Measurements from ENCODE around the gene RGS7.

The RGS7 gene

DNA sequence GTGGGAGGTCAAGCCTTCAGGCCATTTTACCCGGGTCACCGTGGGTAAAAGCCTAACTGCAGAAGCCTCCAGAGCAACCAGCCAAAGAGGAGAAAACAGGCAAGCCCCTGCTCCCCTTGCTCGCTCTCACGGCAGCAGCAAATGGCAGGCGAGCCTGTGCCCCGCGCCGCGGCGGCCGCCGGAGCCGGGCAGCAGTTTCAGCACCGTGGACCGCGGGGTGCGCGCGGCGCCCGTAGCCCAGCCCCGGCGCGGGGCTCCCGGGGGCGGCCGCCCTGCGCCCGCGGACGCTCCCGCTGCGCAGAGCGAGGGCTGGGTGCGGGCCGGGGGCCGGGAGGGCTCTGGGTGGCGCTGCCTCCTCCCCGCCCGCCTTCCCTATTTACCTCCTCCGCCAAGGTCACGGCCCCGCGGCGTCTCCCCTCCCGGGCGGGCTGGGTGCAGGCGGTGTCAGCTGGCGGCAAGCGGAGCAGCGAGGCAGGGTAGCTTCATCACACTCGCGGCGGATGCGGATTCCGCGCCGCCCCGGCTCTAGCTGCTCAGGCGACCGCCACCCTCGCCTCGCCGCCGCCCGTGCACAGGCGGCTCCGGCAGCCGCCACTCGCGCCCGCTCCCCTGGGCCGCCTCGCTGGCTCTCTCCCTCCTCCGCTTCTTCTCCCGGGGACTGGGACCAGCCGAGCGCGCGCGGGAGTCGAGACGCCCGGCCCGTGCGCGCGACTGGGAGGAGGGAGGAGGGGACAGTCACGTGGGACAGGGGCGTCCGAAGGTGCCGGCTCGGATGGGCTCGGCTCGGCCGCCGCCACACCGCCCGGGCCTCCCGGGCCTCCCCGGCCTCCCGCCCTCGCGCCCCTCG lies at the start of gene RGS7:
RGS7 (minus strand) TSS at position 687 of the 847 bp plus-strand sequence.
- peak within 1 kb of the TSS; percentile 59 for H3K4me3 ChIP-seq (ENCODE audit: low read depth, low read length)
- no peak for DNase-seq (ENCODE audit: low read depth, low spot score)
- TF ChIP-seq, protein P1, sequence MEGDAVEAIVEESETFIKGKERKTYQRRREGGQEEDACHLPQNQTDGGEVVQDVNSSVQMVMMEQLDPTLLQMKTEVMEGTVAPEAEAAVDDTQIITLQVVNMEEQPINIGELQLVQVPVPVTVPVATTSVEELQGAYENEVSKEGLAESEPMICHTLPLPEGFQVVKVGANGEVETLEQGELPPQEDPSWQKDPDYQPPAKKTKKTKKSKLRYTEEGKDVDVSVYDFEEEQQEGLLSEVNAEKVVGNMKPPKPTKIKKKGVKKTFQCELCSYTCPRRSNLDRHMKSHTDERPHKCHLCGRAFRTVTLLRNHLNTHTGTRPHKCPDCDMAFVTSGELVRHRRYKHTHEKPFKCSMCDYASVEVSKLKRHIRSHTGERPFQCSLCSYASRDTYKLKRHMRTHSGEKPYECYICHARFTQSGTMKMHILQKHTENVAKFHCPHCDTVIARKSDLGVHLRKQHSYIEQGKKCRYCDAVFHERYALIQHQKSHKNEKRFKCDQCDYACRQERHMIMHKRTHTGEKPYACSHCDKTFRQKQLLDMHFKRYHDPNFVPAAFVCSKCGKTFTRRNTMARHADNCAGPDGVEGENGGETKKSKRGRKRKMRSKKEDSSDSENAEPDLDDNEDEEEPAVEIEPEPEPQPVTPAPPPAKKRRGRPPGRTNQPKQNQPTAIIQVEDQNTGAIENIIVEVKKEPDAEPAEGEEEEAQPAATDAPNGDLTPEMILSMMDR (IDR thresholded peaks at IDR 0.05; ENCODE audit: insufficient read depth, low read length, missing control alignments), result no peak
- POLR2A ChIA-PET, result no interaction called here
- CTCF ChIA-PET, result no interaction called here

DNA sequence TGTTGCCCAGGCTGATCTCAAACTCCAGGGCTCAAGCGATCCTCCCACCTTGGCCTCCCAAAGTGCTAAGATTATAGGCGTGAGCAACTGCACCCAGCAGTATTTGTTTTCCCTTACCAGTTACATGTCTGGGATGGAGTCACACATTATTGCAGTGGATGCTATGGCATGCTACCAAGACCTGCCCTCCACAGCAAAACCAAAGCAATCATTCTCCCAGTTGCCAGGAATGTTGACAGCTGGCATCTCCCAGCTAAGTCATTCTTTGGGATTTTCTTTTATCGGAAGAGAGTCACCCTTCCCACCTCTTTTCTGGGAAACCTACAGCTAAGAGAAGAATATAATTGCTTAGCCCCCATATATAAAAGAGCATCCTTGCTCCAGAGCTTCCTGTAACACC lies 49.4 kb upstream of the RGS7 start:
- no peak for DNase-seq (ENCODE audit: low read depth, low spot score)
- CTCF ChIA-PET, result interaction anchor here (1.0 kb wide), 1 partner anchor 10 kb away, joined by 3 read pairs; no protein-coding TSS in a partner anchor
- H3K4me3 ChIP-seq (ENCODE audit: low read depth, low read length), result no peak overlapping the region
- TF ChIP-seq, protein P1 (IDR thresholded peaks at IDR 0.05; ENCODE audit: insufficient read depth, low read length, missing control alignments), result no peak
- POLR2A ChIA-PET, result no interaction called here

DNA sequence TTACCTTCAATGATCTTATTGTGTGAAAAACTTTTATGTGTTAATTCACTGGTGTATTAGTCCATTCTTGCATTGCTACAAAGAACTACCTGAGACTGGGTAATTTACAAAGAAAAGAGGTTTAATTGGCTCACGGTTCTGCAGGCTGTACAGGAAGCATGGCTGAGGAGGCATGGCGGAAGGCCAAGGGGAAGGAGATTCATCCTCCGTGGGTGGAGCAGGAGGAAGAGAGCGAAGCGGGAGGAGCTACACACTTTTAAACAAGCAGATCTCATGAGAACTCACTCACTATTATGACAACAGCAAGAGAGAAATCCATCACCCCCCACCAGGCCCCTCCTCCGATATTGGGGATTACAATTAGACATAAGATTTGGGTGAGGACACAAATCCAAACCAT lies 44.2 kb upstream of the RGS7 start:
- CTCF ChIA-PET, result no interaction called here

DNA sequence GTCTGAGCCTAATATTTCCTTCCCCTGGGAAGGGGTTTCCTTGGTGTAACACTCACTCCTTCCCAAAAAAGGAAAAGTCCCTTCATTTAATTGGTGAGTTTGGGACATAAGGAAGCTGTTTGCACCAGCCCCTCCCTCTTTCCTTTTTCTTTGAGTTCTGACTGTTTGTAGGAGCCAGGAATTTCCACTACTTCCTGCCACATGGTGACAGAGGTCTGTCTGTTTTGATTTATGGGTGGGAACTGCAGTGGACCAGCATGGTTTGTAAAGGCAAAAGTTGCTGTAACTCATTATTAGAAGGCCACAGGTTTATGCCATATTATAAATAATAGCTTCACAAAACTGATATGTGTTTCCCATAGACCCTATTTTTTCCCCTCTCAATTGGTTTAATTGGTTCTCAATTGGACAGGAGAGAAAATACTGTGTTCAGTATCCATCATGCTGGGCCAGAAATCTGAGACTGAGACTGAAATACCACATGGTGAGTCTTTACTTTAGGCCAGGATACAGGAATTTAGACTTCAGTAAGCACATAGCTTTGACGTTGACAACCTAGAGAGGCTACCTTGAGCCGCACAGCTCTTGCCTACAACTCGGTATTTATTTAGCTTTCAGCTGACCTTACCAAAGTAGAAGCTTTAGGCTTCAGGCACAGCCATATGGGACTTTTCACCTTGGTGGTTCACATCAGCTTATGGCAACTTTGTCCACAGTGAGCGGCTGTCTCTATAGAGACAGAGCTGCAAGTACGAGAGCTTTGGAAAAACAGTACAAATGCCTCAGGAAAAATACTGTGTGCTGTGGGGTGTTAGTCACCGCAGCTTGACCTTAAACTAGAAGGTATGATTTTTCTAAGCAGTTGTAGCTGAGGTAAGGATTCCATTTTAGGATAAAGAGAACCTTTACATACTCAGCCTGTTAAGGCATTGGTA lies 40.0 kb upstream of the RGS7 start:
- no peak for DNase-seq (ENCODE audit: low read depth, low spot score)
- TF ChIP-seq, protein P1 (IDR thresholded peaks at IDR 0.05; ENCODE audit: insufficient read depth, low read length, missing control alignments), result no peak
- H3K4me3 ChIP-seq (ENCODE audit: low read depth, low read length), result no peak overlapping the region
- ChIA-PET CTCF (interaction anchor here (0.9 kb wide), 1 partner anchor 9 kb away, joined by 3 read pairs; no protein-coding TSS in a partner anchor), POLR2A (interaction anchor here (0.6 kb wide), 1 partner anchor 274 kb away, joined by 4 read pairs; no protein-coding TSS in a partner anchor)

More for the DNA sequence above, 44.2 kb upstream of the RGS7 start:
- no peak for DNase-seq (ENCODE audit: low read depth, low spot score)
- H3K4me3 ChIP-seq (ENCODE audit: low read depth, low read length), result no peak overlapping the region
- POLR2A ChIA-PET, result no interaction called here
- TF ChIP-seq, protein P1 (IDR thresholded peaks at IDR 0.05; ENCODE audit: insufficient read depth, low read length, missing control alignments), result no peak

DNA sequence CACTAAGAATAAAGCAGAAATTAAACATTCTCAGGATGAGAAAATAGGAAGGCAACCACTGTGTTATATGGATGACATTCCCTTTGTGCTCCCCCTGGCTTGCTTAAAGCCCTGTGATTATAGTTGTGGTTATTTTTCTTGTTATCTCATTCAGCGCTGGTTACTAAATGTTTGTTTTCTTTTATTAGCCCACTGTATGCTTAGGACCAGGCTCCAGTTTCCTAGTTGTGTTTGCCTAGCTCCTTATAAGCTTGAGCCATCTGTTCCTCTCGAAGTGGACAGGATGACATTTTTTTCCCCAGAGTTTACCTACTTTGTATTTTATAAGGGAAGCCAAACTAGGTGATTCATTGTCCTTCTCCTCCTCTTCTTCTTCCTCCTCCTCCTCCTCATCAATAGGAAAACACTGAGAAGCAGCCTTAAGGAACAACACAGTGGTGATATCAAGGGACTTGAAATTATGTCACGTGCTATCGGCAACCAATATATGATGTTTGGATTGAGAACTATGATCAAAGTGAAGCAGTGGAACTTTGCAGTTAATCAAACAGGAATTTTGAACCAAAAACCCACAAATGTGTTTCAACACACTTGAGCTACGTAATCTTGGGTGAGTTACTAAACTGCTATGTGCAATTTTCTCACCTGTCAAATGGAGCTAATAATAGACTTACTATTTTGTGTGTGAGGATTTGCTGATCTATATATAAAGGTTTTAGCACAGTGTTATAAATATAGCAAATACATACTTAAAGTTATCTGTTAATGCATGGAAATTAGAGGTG lies 35.1 kb upstream of the RGS7 start:
- ChIA-PET CTCF (no interaction called here), POLR2A (no interaction called here)
- no peak for DNase-seq (ENCODE audit: low read depth, low spot score)
- TF ChIP-seq, protein P1 (IDR thresholded peaks at IDR 0.05; ENCODE audit: insufficient read depth, low read length, missing control alignments), result no peak
- H3K4me3 ChIP-seq (ENCODE audit: low read depth, low read length), result no peak overlapping the region

All from AG04449 (cell line).